OCI-LY1 (cell line): ENCODE measurements around the gene URAD.

Source experiments
- H2AFZ ChIP-seq: fragments of 200-600 bp; sonication (generic), shearing (Covaris generic); 2 replicates; pipeline ENCODE4 v1.6.0; 2014; ENCODE audit warnings: antibody characterized with exemption, mild to moderate bottlenecking, low read length
- H3F3A ChIP-seq: fragments of 200-600 bp; sonication (generic), shearing (Covaris generic); 2 replicates; pipeline ENCODE4 v1.6.0; 2014; ENCODE audit warnings: mild to moderate bottlenecking, antibody characterized with exemption, low read length, moderate library complexity; ENCODE audit not compliant: insufficient read depth
- H3K27ac ChIP-seq: fragments of 200-600 bp; sonication (generic); 2 replicates; pipeline ENCODE4 v1.5.1; 2014; ENCODE audit warnings: low read length, mixed run types, mild to moderate bottlenecking, low read depth; ENCODE audit not compliant: poor library complexity, severe bottlenecking
- H3K27me3 ChIP-seq: fragments of 200-600 bp; sonication (generic); 2 replicates; pipeline ENCODE4 v1.6.0; 2014; ENCODE audit warnings: antibody characterized with exemption, mild to moderate bottlenecking, low read length, moderate library complexity; ENCODE audit not compliant: insufficient read depth
- H3K36me3 ChIP-seq: fragments of 200-600 bp; sonication (generic); 2 replicates; pipeline ENCODE4 v1.6.1; 2014; ENCODE audit warnings: mild to moderate bottlenecking, antibody characterized with exemption, low read length, moderate library complexity, mixed read lengths; ENCODE audit not compliant: insufficient read depth
- H3K4me1 ChIP-seq: fragments of 200-600 bp; sonication (generic); 2 replicates; pipeline ENCODE4 v1.5.1; 2014; ENCODE audit warnings: mild to moderate bottlenecking, low read length, moderate library complexity; ENCODE audit not compliant: insufficient read depth, severe bottlenecking
- H3K4me2 ChIP-seq: fragments of 200-600 bp; sonication (generic), shearing (Covaris generic); 2 replicates; pipeline ENCODE4 v1.6.1; 2014; ENCODE audit warnings: low read length
- H3K4me3 ChIP-seq: fragments of 200-600 bp; sonication (generic); 2 replicates; pipeline ENCODE4 v1.5.1; 2014; ENCODE audit warnings: low read length, low read depth, mild to moderate bottlenecking, mixed read lengths; ENCODE audit not compliant: poor library complexity, severe bottlenecking
- H3K79me2 ChIP-seq: fragments of 200-600 bp; shearing (Covaris generic); 2 replicates; pipeline ENCODE4 v1.6.1; 2016; ENCODE audit warnings: mixed run types, low read length, mixed read lengths; ENCODE audit not compliant: insufficient read depth
- H3K9ac ChIP-seq: fragments of 200-600 bp; sonication (generic), shearing (Covaris generic); 2 replicates; pipeline ENCODE4 v1.6.1; 2014; ENCODE audit warnings: mild to moderate bottlenecking, low read length, mixed read lengths
- H3K9me2 ChIP-seq: fragments of 200-600 bp; sonication (generic), shearing (Covaris generic); 2 replicates; pipeline ENCODE4 v1.6.1; 2014; ENCODE audit warnings: low read depth, mild to moderate bottlenecking, low read length, mixed read lengths
- H3K9me3 ChIP-seq: fragments of 200-600 bp; shearing (Covaris generic); 2 replicates; pipeline ENCODE4 v1.6.1; 2014; ENCODE audit warnings: low read length, mixed read lengths
- H4K20me1 ChIP-seq: fragments of 200-600 bp; sonication (generic), shearing (Covaris generic); 2 replicates; pipeline ENCODE4 v1.6.0; 2016; ENCODE audit warnings: mild to moderate bottlenecking, low read length; ENCODE audit not compliant: insufficient read depth
- CTCF ChIP-seq: fragments of 200-600 bp; sonication (generic), shearing (Covaris generic); IDR thresholded peaks from 2 replicates; pipeline ENCODE4 v1.5.1; 2017; ENCODE audit warnings: mild to moderate bottlenecking, antibody characterized with exemption, low read length, moderate library complexity, mixed read lengths
- EZH2 ChIP-seq: fragments of 200-600 bp; sonication (generic), shearing (Covaris generic); IDR thresholded peaks from 2 replicates; pipeline ENCODE4 v1.8.0; 2017; ENCODE audit warnings: borderline replicate concordance, mixed run types, mild to moderate bottlenecking, antibody characterized with exemption, low read length, moderate library complexity, mixed read lengths

Gene URAD

GRCh38 chr13:28026508-28026907 is 38.0 kb upstream of the URAD start:
- Histone ChIP-seq H3K27ac (no peak overlapping the region), H3K79me2 (no peaks in the 10 kb centered on the region), H3K9me2 (no peaks in the 10 kb centered on the region), H3K27me3 (no peaks in the 10 kb centered on the region), H3K9ac (no peak overlapping the region), H3K4me1 (no peaks in the 10 kb centered on the region), H2AFZ (no peak overlapping the region), H4K20me1 (no peaks in the 10 kb centered on the region), H3F3A (no peaks in the 10 kb centered on the region), H3K36me3 (no peaks in the 10 kb centered on the region), H3K9me3 (no peaks in the 10 kb centered on the region), H3K4me2 (no peak overlapping the region), H3K4me3 (no peak overlapping the region)
- TF ChIP-seq EZH2 = no peak
- TF ChIP-seq CTCF = no peak

GRCh38 chr13:28022848-28023518 is 34.5 kb upstream of the URAD start:
- H3K27ac ChIP-seq = no peak overlapping the region
- H3K4me2 ChIP-seq = no peak overlapping the region
- H3K27me3 ChIP-seq = no peaks in the 10 kb centered on the region

GRCh38 chr13:28014301-28014700 is 25.8 kb upstream of the URAD start:
- H3K79me2 ChIP-seq = no peaks in the 10 kb centered on the region
- no peak overlapping the region for H3K4me2 ChIP-seq
- H3K9me2 ChIP-seq = no peaks in the 10 kb centered on the region
- no peak overlapping the region for H3K4me3 ChIP-seq
- no peaks in the 10 kb centered on the region for H4K20me1 ChIP-seq
- H3K36me3 ChIP-seq = no peaks in the 10 kb centered on the region
- H3K27me3 ChIP-seq = no peaks in the 10 kb centered on the region
- no peaks in the 10 kb centered on the region for H3K9me3 ChIP-seq
- no peaks in the 10 kb centered on the region for H3K4me1 ChIP-seq
- no peaks in the 10 kb centered on the region for H3F3A ChIP-seq
- H3K27ac ChIP-seq = no peak overlapping the region
- no peak overlapping the region for H3K9ac ChIP-seq
- no peak overlapping the region for H2AFZ ChIP-seq
- no peak for TF ChIP-seq CTCF
- no peak for TF ChIP-seq EZH2

More at GRCh38 chr13:28022848-28023518, 34.5 kb upstream of the URAD start:
- no peaks in the 10 kb centered on the region for H3K4me1 ChIP-seq
- H4K20me1 ChIP-seq = no peaks in the 10 kb centered on the region
- no peak overlapping the region for H3K9ac ChIP-seq
- H3K9me3 ChIP-seq = no peaks in the 10 kb centered on the region
- no peaks in the 10 kb centered on the region for H3K9me2 ChIP-seq
- no peak for TF ChIP-seq CTCF
- TF ChIP-seq EZH2 = no peak
- H3F3A ChIP-seq = no peaks in the 10 kb centered on the region
- no peaks in the 10 kb centered on the region for H3K36me3 ChIP-seq
- no peak overlapping the region for H3K4me3 ChIP-seq
- H2AFZ ChIP-seq = no peak overlapping the region
- H3K79me2 ChIP-seq = no peaks in the 10 kb centered on the region
